NB4 (cell line): ENCODE data around the gene NKD1.

Experiments used
- DNase-seq: peaks from one replicate; pipeline ENCODE4 v3.0.0; 2010; ENCODE audit warnings: low read depth
- H3K4me3 ChIP-seq: one replicate; pipeline ENCODE4 v1.5.1; 2011; ENCODE audit warnings: mild to moderate bottlenecking, low read depth, low read length, moderate library complexity
- CTCF ChIP-seq: IDR thresholded peaks from one replicate; pipeline ENCODE4 v1.5.1; 2012; ENCODE audit warnings: low read depth, low read length
- MAX ChIP-seq: IDR thresholded peaks from 2 replicates; pipeline ENCODE4 v1.6.1; 2011; ENCODE audit warnings: low read depth, low read length
- MYC ChIP-seq: IDR thresholded peaks from 2 replicates; pipeline ENCODE4 v1.6.1; 2011; ENCODE audit warnings: low read depth, low read length
- POLR2A ChIP-seq: IDR thresholded peaks from 2 replicates; pipeline ENCODE4 v1.6.1; 2011; ENCODE audit warnings: mild to moderate bottlenecking; ENCODE audit not compliant: insufficient read length; ENCODE audit errors: extremely low read depth

NKD1 gene

GRCh38 chr16:50522324-50522723 is 25.9 kb upstream of the NKD1 start:
- TF ChIP-seq MYC (no peak), CTCF (no peak), POLR2A (no peak), MAX (no peak)
- H3K4me3 ChIP-seq: no peak overlapping the region
- DNase-seq: no peak

- no peak for TF ChIP-seq POLR2A
- DNase-seq: no peak
- H3K4me3 ChIP-seq: no peak overlapping the region
These were observed 24.5 kb upstream of the NKD1 start for GRCh38 chr16:50523710-50524109.

- TF ChIP-seq MYC (no peak), CTCF (no peak), MAX (no peak), POLR2A (no peak)
- DNase-seq: no peak
- H3K4me3 ChIP-seq: no peak overlapping the region
These were observed 22.9 kb upstream of the NKD1 start for GRCh38 chr16:50525262-50525661.

GRCh38 chr16:50525716-50526115 is 22.5 kb upstream of the NKD1 start:
- no peak for TF ChIP-seq MAX
- TF ChIP-seq MYC: no peak
- TF ChIP-seq CTCF: no peak
- no peak for TF ChIP-seq POLR2A
- no peak overlapping the region for H3K4me3 ChIP-seq
- no peak for DNase-seq

GRCh38 chr16:50526249-50526648 is 21.9 kb upstream of the NKD1 start:
- TF ChIP-seq CTCF: no peak
- no peak for TF ChIP-seq MAX
- no peak for TF ChIP-seq POLR2A
- TF ChIP-seq MYC: no peak
- no peak for DNase-seq
- no peak overlapping the region for H3K4me3 ChIP-seq

- no peak for DNase-seq
- no peak overlapping the region for H3K4me3 ChIP-seq
- TF ChIP-seq CTCF: no peak
- no peak for TF ChIP-seq MAX
- no peak for TF ChIP-seq MYC
- TF ChIP-seq POLR2A: no peak
These were observed 21.4 kb upstream of the NKD1 start for GRCh38 chr16:50526796-50527195.
